Activated CD4-positive, alpha-beta memory T cell treated with anti-CD3 and anti-CD28 coated beads for 36 hours (primary cell): ENCODE measurements around the gene GAPT. TPM values are rescaled to one million over a fixed set of nuclear protein-coding genes. Genes with fewer than 3 reads are reported as not detected.

ENCODE experiments used
- CTCF ChIA-PET: fragments of 350-600 bp; sonication (Branson Sonifier 250); formaldehyde crosslinking; loops from one replicate; lab custom pipeline; 2021; ENCODE audit warnings: antibody characterized with exemption, inconsistent platforms; lab: Charles Lee
- POLR2A ChIA-PET: fragments of 350-600 bp; sonication (Branson Sonifier 250); formaldehyde crosslinking; loops from one replicate; lab custom pipeline; 2021; ENCODE audit warnings: antibody characterized with exemption; lab: Charles Lee
- DNase-seq: peaks from one replicate; pipeline ENCODE4 v3.0.0-alpha.2; 2020
- H3K27ac Mint-ChIP-seq: one replicate; pipeline ENCODE4 v1.8.0; 2021; ENCODE audit warnings: mixed read lengths
- H3K27me3 Mint-ChIP-seq: one replicate; pipeline ENCODE4 v1.8.0; 2021; ENCODE audit warnings: mixed read lengths
- H3K36me3 Mint-ChIP-seq: one replicate; pipeline ENCODE4 v1.8.0; 2021; ENCODE audit warnings: mixed read lengths
- H3K4me1 Mint-ChIP-seq: one replicate; pipeline ENCODE4 v1.8.0; 2021; ENCODE audit warnings: low read depth, mixed read lengths
- H3K4me3 Mint-ChIP-seq: one replicate; pipeline ENCODE4 v1.8.0; 2021; ENCODE audit warnings: mild to moderate bottlenecking, mixed read lengths
- H3K9me3 Mint-ChIP-seq: one replicate; pipeline ENCODE4 v1.8.0; 2021; ENCODE audit warnings: mixed read lengths
- intact Hi-C: fragments of 100-400 bp; cut with micrococcal nuclease; formaldehyde crosslinking; loops from one replicate; pipeline ENCODE4 v1.15.1; 2023
- total RNA-seq, 2 experiments: library from RNA; stranded (reverse); gene quantifications; one replicate each; pipeline ENCODE4 v1.2.3, GENCODE V29; 2021

The GAPT gene
- total RNA-seq, 2 experiments from 2014 or later = not detected

GRCh38 chr5:58496488-58496887, 5.3 kb downstream of the GAPT start:
- Mint-ChIP-seq H3K36me3 (no peaks in the 10 kb centered on the region), H3K4me3 (no peak overlapping the region), H3K27ac (no peak overlapping the region), H3K9me3 (no peaks in the 10 kb centered on the region), H3K27me3 (peaks cover 9% of the 10 kb centered on the region), H3K4me1 (peaks cover 2% of the 10 kb centered on the region)
- intact Hi-C loops = no loop called here
- ChIA-PET POLR2A (no interaction called here), CTCF (interaction anchor here (2.4 to 4.6 kb wide), 2 partner anchors 350 to 354 kb away, joined by 5 to 25 read pairs; no protein-coding TSS in a partner anchor)
- DNase-seq = no peak

GRCh38 chr5:58497386-58497785, 6.2 kb downstream of the GAPT start:
- intact Hi-C loops = no loop called here
- no peaks in the 10 kb centered on the region for H3K36me3 Mint-ChIP-seq
- peaks cover 2% of the 10 kb centered on the region for H3K4me1 Mint-ChIP-seq
- ChIA-PET POLR2A (no interaction called here), CTCF (interaction anchor here (0.6 to 4.6 kb wide), 3 partner anchors 316 to 353 kb away, joined by 3 to 25 read pairs (median 5); no protein-coding TSS in a partner anchor)
- H3K4me3 Mint-ChIP-seq = no peak overlapping the region
- H3K27me3 Mint-ChIP-seq = peaks cover 9% of the 10 kb centered on the region
- no peak overlapping the region for H3K27ac Mint-ChIP-seq
- no peaks in the 10 kb centered on the region for H3K9me3 Mint-ChIP-seq
- no peak for DNase-seq

- no peaks in the 10 kb centered on the region for H3K9me3 Mint-ChIP-seq
- peaks cover 15% of the 10 kb centered on the region for H3K27me3 Mint-ChIP-seq
- peaks cover 2% of the 10 kb centered on the region for H3K4me1 Mint-ChIP-seq
- POLR2A ChIA-PET = no interaction called here
- no peaks in the 10 kb centered on the region for H3K36me3 Mint-ChIP-seq
- no peak overlapping the region for H3K27ac Mint-ChIP-seq
- no peak for DNase-seq
- CTCF ChIA-PET = interaction anchor here (0.6 to 4.6 kb wide), 3 partner anchors 315 to 352 kb away, joined by 3 to 25 read pairs (median 5); no protein-coding TSS in a partner anchor
- intact Hi-C loops = no loop called here
- H3K4me3 Mint-ChIP-seq = no peak overlapping the region
These were observed 6.7 kb downstream of the GAPT start for GRCh38 chr5:58497921-58498320.

- Mint-ChIP-seq H3K4me3 (no peak overlapping the region), H3K27me3 (peaks cover 16% of the 10 kb centered on the region), H3K9me3 (no peaks in the 10 kb centered on the region), H3K4me1 (peaks cover 2% of the 10 kb centered on the region), H3K36me3 (no peaks in the 10 kb centered on the region), H3K27ac (no peak overlapping the region)
- ChIA-PET POLR2A (no interaction called here), CTCF (interaction anchor here (4.6 kb wide), 1 partner anchor 352 kb away, joined by 25 read pairs; no protein-coding TSS in a partner anchor)
- intact Hi-C loops = no loop called here
- DNase-seq = no peak
These were observed 7.2 kb downstream of the GAPT start for GRCh38 chr5:58498340-58498942.

GRCh38 chr5:58499231-58499630, 8.0 kb downstream of the GAPT start:
- ChIA-PET CTCF (interaction anchor here (4.6 kb wide), 1 partner anchor 351 kb away, joined by 25 read pairs; no protein-coding TSS in a partner anchor), POLR2A (no interaction called here)
- Mint-ChIP-seq H3K36me3 (no peaks in the 10 kb centered on the region), H3K27me3 (peaks cover 12% of the 10 kb centered on the region), H3K4me1 (peaks cover 2% of the 10 kb centered on the region), H3K27ac (no peak overlapping the region), H3K9me3 (no peaks in the 10 kb centered on the region), H3K4me3 (no peak overlapping the region)
- intact Hi-C loops = no loop called here
- DNase-seq = no peak

- Mint-ChIP-seq H3K9me3 (no peaks in the 10 kb centered on the region), H3K27me3 (peaks cover 14% of the 10 kb centered on the region), H3K36me3 (no peaks in the 10 kb centered on the region), H3K4me3 (no peak overlapping the region), H3K27ac (no peak overlapping the region), H3K4me1 (peaks cover 2% of the 10 kb centered on the region)
- DNase-seq = no peak
- CTCF ChIA-PET = interaction anchor here (4.6 kb wide), 1 partner anchor 350 kb away, joined by 25 read pairs; no protein-coding TSS in a partner anchor
- POLR2A ChIA-PET = no interaction called here
- intact Hi-C loops = no loop called here
These were observed 8.7 kb downstream of the GAPT start for GRCh38 chr5:58499941-58500340.

- Mint-ChIP-seq H3K36me3 (no peaks in the 10 kb centered on the region), H3K4me1 (peaks cover 2% of the 10 kb centered on the region), H3K27ac (no peak overlapping the region), H3K27me3 (peaks cover 14% of the 10 kb centered on the region), H3K9me3 (no peaks in the 10 kb centered on the region), H3K4me3 (no peak overlapping the region)
- intact Hi-C loops = no loop called here
- POLR2A ChIA-PET = no interaction called here
- no peak for DNase-seq
- CTCF ChIA-PET = no interaction called here
These were observed 10.7 kb downstream of the GAPT start for GRCh38 chr5:58501778-58502417.

- intact Hi-C loops = no loop called here
- H3K4me3 Mint-ChIP-seq = no peak overlapping the region
- H3K4me1 Mint-ChIP-seq = peaks cover 2% of the 10 kb centered on the region
- H3K27ac Mint-ChIP-seq = no peak overlapping the region
- CTCF ChIA-PET = interaction anchor here (1.0 kb wide), 1 partner anchor 347 kb away, joined by 4 read pairs; no protein-coding TSS in a partner anchor
- H3K36me3 Mint-ChIP-seq = no peaks in the 10 kb centered on the region
- H3K27me3 Mint-ChIP-seq = peaks cover 14% of the 10 kb centered on the region
- no peaks in the 10 kb centered on the region for H3K9me3 Mint-ChIP-seq
- no peak for DNase-seq
- POLR2A ChIA-PET = no interaction called here
These were observed 12.3 kb downstream of the GAPT start for GRCh38 chr5:58503390-58504046.

DNA sequence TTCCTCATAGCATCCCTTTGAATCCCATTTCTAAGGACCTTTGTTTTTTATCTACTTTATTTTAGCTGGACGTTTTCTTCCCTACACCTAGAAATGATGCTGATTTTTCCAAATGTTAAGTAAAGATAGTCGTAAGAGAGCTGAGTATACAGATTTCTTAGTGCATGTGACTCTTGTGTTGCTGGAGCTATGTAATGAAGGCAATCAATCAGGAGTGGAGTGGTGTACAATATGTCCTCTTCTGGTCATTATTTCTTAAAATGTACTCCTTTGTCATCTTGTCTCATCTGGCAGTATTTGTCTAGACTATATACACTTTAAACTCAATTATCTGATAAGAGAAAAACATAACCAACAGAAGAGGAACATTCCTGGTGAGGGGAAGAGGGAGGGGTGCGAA, 13.5 kb downstream of the GAPT start:
- Mint-ChIP-seq H3K27ac (no peak overlapping the region), H3K36me3 (no peaks in the 10 kb centered on the region), H3K4me1 (peaks cover 1% of the 10 kb centered on the region), H3K27me3 (peaks cover 19% of the 10 kb centered on the region), H3K9me3 (no peaks in the 10 kb centered on the region), H3K4me3 (no peak overlapping the region)
- ChIA-PET POLR2A (no interaction called here), CTCF (no interaction called here)
- intact Hi-C loops = no loop called here
- no peak for DNase-seq

- intact Hi-C loops = no loop called here
- no peaks in the 10 kb centered on the region for H3K36me3 Mint-ChIP-seq
- no peak for DNase-seq
- ChIA-PET POLR2A (no interaction called here), CTCF (no interaction called here)
- H3K9me3 Mint-ChIP-seq = no peaks in the 10 kb centered on the region
- H3K4me3 Mint-ChIP-seq = no peak overlapping the region
- H3K27ac Mint-ChIP-seq = no peak overlapping the region
- H3K27me3 Mint-ChIP-seq = peaks cover 20% of the 10 kb centered on the region
- no peaks in the 10 kb centered on the region for H3K4me1 Mint-ChIP-seq
These were observed 14.3 kb downstream of the GAPT start for GRCh38 chr5:58505502-58505901.

DNA sequence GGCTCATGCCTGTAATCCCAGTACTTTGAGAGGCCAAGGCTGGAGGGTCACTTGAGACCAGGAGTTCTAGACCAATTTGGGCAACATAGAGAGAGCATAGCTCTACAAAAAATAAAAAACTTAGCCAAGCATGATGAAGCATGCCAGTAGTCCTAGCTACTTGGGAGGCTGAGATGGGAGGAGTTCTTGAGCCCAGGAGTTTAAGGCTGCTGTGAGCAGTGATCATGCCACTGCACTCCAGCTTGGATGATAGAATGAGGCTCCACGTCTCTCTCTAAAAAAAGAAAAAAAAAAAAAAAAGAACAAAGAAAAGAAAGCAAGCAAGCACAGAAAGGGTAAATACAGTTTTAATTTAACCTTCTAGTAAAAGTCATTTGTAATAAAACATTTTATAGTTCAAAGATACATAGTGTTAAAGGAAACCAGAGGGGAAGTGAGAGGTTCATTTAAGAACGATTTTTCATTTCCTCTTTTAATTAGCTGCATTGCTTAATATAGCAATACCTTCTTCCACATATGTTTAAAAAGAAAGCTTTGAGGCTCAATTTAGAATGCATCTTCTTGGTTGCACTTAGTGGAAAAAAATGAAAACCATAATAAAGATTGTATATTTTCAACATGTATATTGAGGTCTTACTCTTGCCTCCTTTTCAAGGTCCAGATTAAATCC, 14.9 kb downstream of the GAPT start:
- CTCF ChIA-PET = no interaction called here
- no peaks in the 10 kb centered on the region for H3K4me1 Mint-ChIP-seq
- H3K4me3 Mint-ChIP-seq = no peak overlapping the region
- no peaks in the 10 kb centered on the region for H3K9me3 Mint-ChIP-seq
- no peaks in the 10 kb centered on the region for H3K36me3 Mint-ChIP-seq
- intact Hi-C loops = no loop called here
- POLR2A ChIA-PET = no interaction called here
- H3K27me3 Mint-ChIP-seq = peaks cover 18% of the 10 kb centered on the region
- DNase-seq = no peak
- H3K27ac Mint-ChIP-seq = no peak overlapping the region

DNA sequence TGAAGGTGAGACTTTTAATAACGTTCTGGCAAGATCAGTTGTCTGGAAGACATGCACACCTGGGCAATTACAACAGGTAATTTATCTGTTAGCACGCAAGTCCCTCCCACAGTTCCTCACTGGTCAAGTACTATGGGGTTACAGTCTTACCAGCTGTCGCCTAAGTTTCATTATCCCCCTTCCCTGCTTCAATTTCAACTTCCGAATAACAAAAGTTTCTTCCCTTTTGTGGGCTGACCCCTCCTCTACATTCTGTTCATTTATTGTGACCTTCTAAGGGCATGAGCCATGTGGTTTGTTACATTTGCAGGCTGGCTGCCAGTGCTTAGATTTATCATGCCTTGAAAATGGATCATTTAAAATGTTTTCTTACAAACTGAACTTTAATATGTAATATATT, 16.5 kb downstream of the GAPT start:
- Mint-ChIP-seq H3K27me3 (peaks cover 16% of the 10 kb centered on the region), H3K27ac (no peak overlapping the region), H3K4me3 (no peak overlapping the region), H3K4me1 (no peaks in the 10 kb centered on the region), H3K36me3 (no peaks in the 10 kb centered on the region), H3K9me3 (no peaks in the 10 kb centered on the region)
- CTCF ChIA-PET = no interaction called here
- POLR2A ChIA-PET = no interaction called here
- intact Hi-C loops = no loop called here
- DNase-seq = no peak
